Measurements from ENCODE around the gene C1orf141. TPM values are rescaled to one million over a fixed set of nuclear protein-coding genes. Genes with fewer than 3 reads are reported as not detected.

Gene C1orf141
- 1.3 TPM for total RNA-seq

GRCh38 chr1:67134695-67135094, at the start of gene C1orf141:
C1orf141 (minus strand) TSS chr1:67134970; CDS start chr1:67127240, 7,730 bp downstream.

DNA sequence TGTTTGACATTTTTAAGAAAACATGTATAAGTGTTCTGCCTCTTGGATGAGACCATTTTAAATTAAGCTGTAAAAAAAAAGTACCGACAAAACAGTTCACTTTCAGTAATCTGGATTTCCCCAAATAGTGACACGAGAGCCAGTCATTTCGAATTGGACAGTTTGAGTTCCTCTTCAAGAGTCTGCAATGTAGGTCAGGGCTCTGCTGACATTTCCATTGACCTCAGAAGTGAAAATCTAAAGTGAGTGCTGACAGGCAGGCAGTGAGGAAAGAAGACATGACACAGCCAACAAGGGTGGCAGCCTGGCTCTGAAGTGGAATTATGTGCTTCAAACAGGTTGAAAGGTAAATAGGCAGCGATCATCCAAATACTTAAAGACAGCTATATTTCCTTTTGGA, 31.4 kb upstream of the C1orf141 start, which contains the start of gene IL23R:
TSS of gene IL23R (plus strand) at position 259 of the 400 bp plus-strand sequence. CDS start 1,667 bp downstream, outside the sequence.

DNA sequence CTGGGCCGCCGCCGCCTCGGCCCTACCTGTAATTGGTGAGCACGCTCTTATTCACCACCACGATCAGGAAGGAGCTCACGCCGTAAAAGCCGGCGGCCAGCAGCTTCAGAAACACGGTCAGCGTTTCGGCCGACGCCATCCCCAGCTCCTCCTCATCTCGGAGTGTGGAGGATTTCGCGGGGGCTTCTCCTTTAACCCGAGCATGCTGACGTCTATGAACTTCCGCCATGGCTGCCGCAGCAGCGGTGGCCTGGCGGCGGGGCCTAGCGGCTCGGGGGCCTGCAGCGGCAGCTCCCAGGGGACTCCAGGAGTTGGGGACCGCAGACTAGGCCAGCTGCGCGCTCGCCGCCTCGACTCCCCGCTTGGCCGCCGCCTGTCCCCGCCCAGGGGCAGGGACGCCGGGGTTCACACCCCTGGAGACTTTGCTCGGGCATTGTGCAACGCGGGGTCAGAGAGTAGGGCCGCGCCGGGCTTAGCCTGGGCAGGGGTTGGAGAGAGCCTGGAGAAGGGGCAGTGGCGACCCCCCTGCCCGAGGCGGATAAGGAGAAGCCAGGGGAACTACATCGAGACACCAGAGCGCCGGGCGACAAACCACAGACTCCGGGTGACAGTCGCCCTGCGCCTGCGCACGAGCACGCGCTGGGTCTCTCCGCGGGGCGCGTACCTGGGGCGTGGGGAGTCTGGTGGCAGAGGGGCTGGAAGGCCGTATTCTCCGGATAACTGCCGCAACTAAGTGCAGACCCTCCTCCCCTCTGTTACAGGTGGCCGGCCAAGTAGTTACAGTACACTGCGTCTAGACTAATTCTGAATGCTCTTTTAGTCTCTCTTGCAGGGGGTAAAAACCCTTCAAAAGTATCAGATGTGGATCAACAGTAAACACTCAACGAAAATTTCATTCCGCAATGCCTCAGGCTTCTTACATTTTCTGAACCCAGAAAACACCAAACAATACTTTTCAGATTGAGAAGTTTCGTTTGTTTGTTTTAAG, 80.7 kb downstream of the C1orf141 start, which contains the start of gene SLC35D1:
TSS of gene SLC35D1 (minus strand) at position 364 of the 988 bp plus-strand sequence. CDS start at position 229, 135 bp downstream.

Other genes starting within 250 kb of the C1orf141 start
- 18.5 TPM for gene DNAI4, start 210.1 kb downstream of the C1orf141 start, total RNA-seq
- 47.6 TPM for gene MIER1, start 210.0 kb downstream of the C1orf141 start, total RNA-seq
- 27.6 TPM for gene SLC35D1, start 80.8 kb downstream of the C1orf141 start, total RNA-seq
- not detected for gene IL23R, start 31.5 kb upstream of the C1orf141 start, total RNA-seq
- 1.1 TPM for gene IL12RB2, start 172.9 kb upstream of the C1orf141 start, total RNA-seq